H1 (cell line): ENCODE data around the gene SNTN.

ENCODE experiments used
- BRCA1 ChIP-seq: IDR thresholded peaks from 2 replicates; pipeline ENCODE4 v1.6.1; 2012; ENCODE audit warnings: low read depth, low read length, improper control_type of control experiment
- CHD2 ChIP-seq: IDR thresholded peaks from 2 replicates; pipeline ENCODE4 v1.6.1; 2012; ENCODE audit warnings: low read length, improper control_type of control experiment
- CREB1 ChIP-seq: IDR thresholded peaks from 2 replicates; pipeline ENCODE4 v1.6.1; 2012; ENCODE audit warnings: inconsistent platforms
- CTCF ChIP-seq, 3 experiments: IDR thresholded peaks; 1 replicate in 2 of 3; 2 replicates in 1 of 3; pipeline versions ENCODE4 v1.5.1 to v1.6.1; 2011; ENCODE audit warnings: low read length in 3 of 3, mild to moderate bottlenecking in 3 of 3, inconsistent platforms in 2 of 3, low read depth in 1 of 3, moderate library complexity in 1 of 3; ENCODE audit not compliant: insufficient read depth in 1 of 3; ENCODE audit errors: control extremely low read depth in 1 of 3
- EZH2 ChIP-seq: fragments of 200-600 bp; sonication (generic); IDR thresholded peaks from 2 replicates; pipeline ENCODE4 v1.7.1; 2012; ENCODE audit warnings: low read depth, mild to moderate bottlenecking, moderate library complexity, low read length, inconsistent platforms; ENCODE audit not compliant: severe bottlenecking
- MAX ChIP-seq: IDR thresholded peaks from 2 replicates; pipeline ENCODE4 v1.6.1; 2012; ENCODE audit warnings: inconsistent platforms
- POLR2A ChIP-seq, 2 experiments: IDR thresholded peaks; 1 replicate in 1 of 2; 2 replicates in 1 of 2; pipeline ENCODE4 v1.6.1; 2011; ENCODE audit warnings: low read depth in 2 of 2, low read length in 2 of 2, mild to moderate bottlenecking in 2 of 2; ENCODE audit errors: control extremely low read depth in 1 of 2
- RBBP5 ChIP-seq: IDR thresholded peaks from 2 replicates; pipeline ENCODE4 v1.7.1; 2012; ENCODE audit warnings: low read depth, mild to moderate bottlenecking, inconsistent platforms, low read length, moderate library complexity, borderline replicate concordance
- SP4 ChIP-seq: IDR thresholded peaks from 2 replicates; pipeline ENCODE4 v1.6.1; 2012; ENCODE audit warnings: low read length, inconsistent platforms
- TAF1 ChIP-seq: IDR thresholded peaks from 2 replicates; pipeline ENCODE4 v1.6.1; 2011; ENCODE audit warnings: mild to moderate bottlenecking, low read depth, low read length

DNA sequence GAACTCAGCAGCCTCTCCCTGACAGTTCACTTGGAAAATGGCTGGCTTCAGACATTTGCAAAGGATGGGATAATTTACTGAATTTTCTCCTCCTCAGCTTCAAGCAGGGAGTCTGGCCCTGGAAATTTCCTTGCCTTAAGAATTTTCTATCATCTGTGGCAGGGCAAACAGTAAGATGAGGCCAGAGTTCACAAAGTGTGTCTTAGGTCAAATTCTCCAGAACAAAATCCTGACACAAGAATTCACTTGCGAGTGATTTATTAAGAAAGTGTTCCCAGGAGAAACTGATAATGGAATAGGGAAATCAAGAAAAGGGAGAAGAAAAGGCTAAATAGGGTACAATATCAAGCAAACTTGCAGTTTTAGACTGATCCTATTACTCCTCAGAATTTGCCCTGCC lies 55.3 kb downstream of the SNTN start:
- no peak for TF ChIP-seq CTCF (IDR thresholded peaks at IDR 0.05; ENCODE audit: control extremely low read depth in 1 of 3, insufficient read depth in 1 of 3, low read depth in 1 of 3, low read length in 3 of 3)
- TF ChIP-seq EZH2 = no peak
- TF ChIP-seq RBBP5 = no peak
- no peak for TF ChIP-seq CHD2
- TF ChIP-seq MAX = no peak
- TF ChIP-seq CREB1 = no peak
- TF ChIP-seq POLR2A (IDR thresholded peaks at IDR 0.05; ENCODE audit: control extremely low read depth in 1 of 2, low read depth in 2 of 2, low read length in 2 of 2) = no peak
- TF ChIP-seq SP4 = no peak
- TF ChIP-seq TAF1 = no peak
- TF ChIP-seq BRCA1 = no peak
